Ovary (tissue), 9 donors: ENCODE measurements around the gene PTH1R. TPM values are rescaled to one million over a fixed set of nuclear protein-coding genes. Genes with fewer than 3 reads are reported as not detected.

Source experiments
- DNase-seq, 5 donors: peaks; one replicate each; pipeline ENCODE4 v3.0.0-alpha.2; 2019 to 2020
- H3K27ac ChIP-seq, 2 donors: fragments of 200-600 bp; one replicate each; pipeline versions ENCODE4 v1.5.1 to v1.8.0; 2019 to 2022
- H3K27me3 ChIP-seq: fragments of 200-600 bp; one replicate; pipeline ENCODE4 v1.8.0; 2022
- H3K36me3 ChIP-seq: fragments of 200-600 bp; sonication (generic); one replicate; pipeline ENCODE4 v1.5.1; 2019
- H3K4me1 ChIP-seq: one replicate; pipeline ENCODE4 v1.8.1; 2013; ENCODE audit warnings: mild to moderate bottlenecking, moderate library complexity; ENCODE audit not compliant: insufficient read depth
- H3K4me3 ChIP-seq: fragments of 200-600 bp; sonication (generic); one replicate; pipeline ENCODE4 v1.5.1; 2017
- H3K9me3 ChIP-seq, 2 donors: fragments of 200-600 bp in 1 of 2; sonication (generic) in 1 of 2; one replicate each; pipeline versions ENCODE4 v1.5.1 to v1.8.1; 2013 to 2019; ENCODE audit warnings: mild to moderate bottlenecking in 1 of 2, moderate library complexity in 1 of 2
- EP300 ChIP-seq: sonication (generic); formaldehyde crosslinking; IDR thresholded peaks from one replicate; pipeline ENCODE4 v1.6.1; 2017; ENCODE audit warnings: antibody characterized with exemption
- POLR2A ChIP-seq: fragments of 450-650 bp; IDR thresholded peaks from one replicate; pipeline ENCODE4 v1.6.1; 2017; ENCODE audit warnings: antibody characterized with exemption, mild to moderate bottlenecking, moderate library complexity
- WGBS, 3 donors: extraction: QIAGEN DNeasy Blood & Tissue Kit in 1 of 3; methylation state at CpG; one replicate each; pipeline versions ENCODE4 v1.1.5 to v1.1.7; 2013 to 2017; 5-methylcytosine and 5-hydroxymethylcytosine counted together
- intact Hi-C, 4 donors: fragments of 100-400 bp; cut with DNase I; formaldehyde crosslinking; loops; one replicate each; pipeline versions ENCODE4 v1.11.0 to v1.15.1; 2022 to 2023
- polyA plus RNA-seq, 2 donors: library from polyadenylated mRNA; stranded (reverse); fragments of 200-250 nt in 1 of 2; fragments of 350-450 nt in 1 of 2; fragmentation: Illumina TruSeq in 1 of 2; extraction: RNeasy Lipid Tissue Mini Kit (QIAGEN cat#74804) in 1 of 2; gene quantifications; one replicate each; pipeline ENCODE4 v1.2.3, GENCODE V29; 2013 to 2014
- total RNA-seq, 7 donors: library from RNA; depleted of rRNA in 2 of 7; stranded (reverse); fragments of >200 nt in 2 of 7; fragmentation: NEBNext Ultra II Directional in 3 of 7; extraction: Animal tissue kit (Norgen Biotek cat#: 25700) in 3 of 7; gene quantifications; one replicate each; pipeline versions ENCODE4 v1.1.0 to v1.2.4, GENCODE V29; 2016 to 2023
- TF ChIP-seq, protein P1 (sequence below), 3 donors: fragments of 450-650 bp in 2 of 3; fragments of 200-600 bp in 1 of 3; IDR thresholded peaks; one replicate each; pipeline versions ENCODE4 v1.5.1 to v1.8.0; 2016 to 2022; ENCODE audit warnings: antibody characterized with exemption in 3 of 3, mild to moderate bottlenecking in 1 of 3
- donor health status: DM: no; HTN: no; CAD: no; lungs with moderate emphysema.
- donor health status: DM: no; HTN: no; CAD: no.
- donor health status: Bipolar disorder and iron deficiency.
- donor health status: DM: yes; HTN: yes; CAD: no.
- donor health status: DM: no; HTN: no; CAD: no.
- donor health status: DM: yes; HTN: yes; CAD: no.

PTH1R gene
- total and polyA plus RNA-seq, 9 donors = 3.8 to 23.9 (median 12.3) TPM

DNA sequence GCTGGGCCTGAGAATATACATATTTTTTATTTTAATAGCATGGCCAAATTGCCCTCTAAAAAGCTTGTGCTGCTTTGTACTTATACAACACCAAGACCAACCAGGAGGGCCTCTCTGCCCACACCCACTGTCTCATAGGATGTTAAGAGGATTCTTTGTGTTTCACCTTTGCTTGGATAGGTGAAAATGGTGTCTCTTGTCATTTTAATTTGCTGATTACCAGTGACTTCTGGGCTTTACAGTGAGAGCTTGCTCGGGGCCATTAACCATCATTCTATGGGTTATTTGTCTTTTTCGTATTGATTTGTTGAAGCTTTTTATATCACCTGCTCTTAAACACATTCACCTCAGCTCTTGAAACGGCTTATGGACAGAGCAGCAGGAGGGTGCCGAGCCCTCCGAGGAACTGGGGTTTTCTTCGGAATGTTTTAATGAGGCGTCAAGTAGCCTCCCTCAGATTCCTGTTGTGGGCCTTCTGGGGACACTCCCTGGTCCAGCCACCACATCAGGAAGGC, 10.5 kb downstream of the PTH1R start:
- H3K36me3 ChIP-seq = no peaks in the 10 kb centered on the region
- intact Hi-C loops = no loop called here
- DNase-seq = no peak
- TF ChIP-seq, protein P1, sequence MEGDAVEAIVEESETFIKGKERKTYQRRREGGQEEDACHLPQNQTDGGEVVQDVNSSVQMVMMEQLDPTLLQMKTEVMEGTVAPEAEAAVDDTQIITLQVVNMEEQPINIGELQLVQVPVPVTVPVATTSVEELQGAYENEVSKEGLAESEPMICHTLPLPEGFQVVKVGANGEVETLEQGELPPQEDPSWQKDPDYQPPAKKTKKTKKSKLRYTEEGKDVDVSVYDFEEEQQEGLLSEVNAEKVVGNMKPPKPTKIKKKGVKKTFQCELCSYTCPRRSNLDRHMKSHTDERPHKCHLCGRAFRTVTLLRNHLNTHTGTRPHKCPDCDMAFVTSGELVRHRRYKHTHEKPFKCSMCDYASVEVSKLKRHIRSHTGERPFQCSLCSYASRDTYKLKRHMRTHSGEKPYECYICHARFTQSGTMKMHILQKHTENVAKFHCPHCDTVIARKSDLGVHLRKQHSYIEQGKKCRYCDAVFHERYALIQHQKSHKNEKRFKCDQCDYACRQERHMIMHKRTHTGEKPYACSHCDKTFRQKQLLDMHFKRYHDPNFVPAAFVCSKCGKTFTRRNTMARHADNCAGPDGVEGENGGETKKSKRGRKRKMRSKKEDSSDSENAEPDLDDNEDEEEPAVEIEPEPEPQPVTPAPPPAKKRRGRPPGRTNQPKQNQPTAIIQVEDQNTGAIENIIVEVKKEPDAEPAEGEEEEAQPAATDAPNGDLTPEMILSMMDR (IDR thresholded peaks at IDR 0.05) = no peak
- TF ChIP-seq EP300 (no peak), POLR2A (no peak)
- peaks cover 10% of the 10 kb centered on the region for H3K4me1 ChIP-seq
- no peaks in the 10 kb centered on the region for H3K27me3 ChIP-seq
- H3K4me3 ChIP-seq = no peak overlapping the region
- H3K9me3 ChIP-seq = no peaks in the 10 kb centered on the region
- H3K27ac ChIP-seq = no peak overlapping the region
- WGBS, 3 donors = 75 to 82% (median 82%) methylated on average over 7 of the region's 7 CpGs

DNA sequence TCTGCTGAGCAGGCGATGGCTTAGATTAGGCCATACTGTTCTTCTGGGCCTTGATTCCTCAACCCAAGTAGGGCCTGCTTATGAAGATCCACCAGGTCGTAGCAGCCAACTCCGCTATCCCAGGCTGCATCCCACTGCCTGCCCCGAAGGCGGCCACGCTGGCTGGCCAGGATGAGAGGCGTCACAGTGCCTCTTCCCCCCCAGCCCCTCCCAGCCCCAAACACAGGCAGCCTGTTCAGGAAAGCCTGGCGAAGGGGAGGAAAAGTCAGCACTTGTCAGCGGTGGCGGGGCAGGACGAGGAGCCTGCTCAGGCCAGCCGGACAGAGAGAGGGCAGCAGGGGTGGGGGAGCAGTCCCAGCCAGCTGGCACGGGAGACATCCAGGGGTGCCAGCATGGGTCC, 11.2 kb downstream of the PTH1R start:
- Histone ChIP-seq H3K36me3 (no peaks in the 10 kb centered on the region), H3K4me3 (no peak overlapping the region), H3K4me1 (peaks cover 7% of the 10 kb centered on the region), H3K27ac (no peak overlapping the region), H3K27me3 (no peaks in the 10 kb centered on the region), H3K9me3 (no peaks in the 10 kb centered on the region)
- DNase-seq = no peak
- intact Hi-C loops = no loop called here
- TF ChIP-seq EP300 (no peak), POLR2A (no peak)
- WGBS, 3 donors = 80 to 93% (median 86%) methylated on average over 13 of the region's 13 CpGs

DNA sequence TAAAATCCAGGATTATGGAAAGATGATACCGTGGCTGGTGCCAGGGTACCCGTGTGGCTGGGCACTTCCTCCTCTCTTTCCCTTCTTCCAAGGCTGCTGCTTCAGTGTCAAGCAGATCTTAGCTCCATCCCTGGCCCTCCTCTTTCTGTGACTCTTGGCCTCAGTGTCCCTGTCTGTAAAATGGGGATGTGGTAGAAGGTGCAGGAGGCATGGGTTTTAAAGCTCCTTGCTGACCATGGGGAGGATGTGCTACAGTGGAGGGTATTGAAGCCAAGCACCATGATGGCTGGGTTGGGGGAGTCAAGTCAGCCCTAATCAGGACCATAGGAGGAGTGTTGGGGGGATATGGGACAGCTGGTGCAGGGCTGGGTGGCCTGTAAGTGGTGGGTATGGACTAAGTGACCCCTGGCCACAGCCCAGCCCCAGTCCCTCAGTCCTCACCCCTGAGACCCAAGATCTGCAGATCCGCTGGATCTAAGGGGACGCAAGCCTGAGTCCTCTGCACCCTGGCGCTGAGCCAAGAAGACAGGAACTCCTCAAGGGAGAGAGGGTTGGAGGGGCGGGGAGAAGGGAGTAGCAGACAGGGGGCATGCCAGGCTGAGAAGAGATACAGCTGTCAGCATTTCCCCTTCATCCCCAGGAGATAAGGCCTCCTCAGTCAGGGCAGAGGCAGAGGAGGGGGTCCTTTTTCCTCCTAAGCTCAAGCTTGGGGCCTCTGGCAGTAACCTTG, 12.0 kb downstream of the PTH1R start:
- Histone ChIP-seq H3K36me3 (no peaks in the 10 kb centered on the region), H3K27me3 (no peaks in the 10 kb centered on the region), H3K27ac (no peak overlapping the region), H3K9me3 (no peaks in the 10 kb centered on the region), H3K4me3 (no peak overlapping the region), H3K4me1 (peaks cover 7% of the 10 kb centered on the region)
- TF ChIP-seq, protein P1 (IDR thresholded peaks at IDR 0.05) = no peak
- WGBS, 3 donors = 63 to 66% (median 66%) methylated on average over 6 of the region's 6 CpGs
- intact Hi-C loops = loop anchor here in 3 of 4 donors (5.0 kb wide), 2 partner anchors 42 to 182 kb away; no protein-coding TSS in a partner anchor
- peak in 3 of 5 donors; percentile 50 to 68 (median 54) for DNase-seq

DNA sequence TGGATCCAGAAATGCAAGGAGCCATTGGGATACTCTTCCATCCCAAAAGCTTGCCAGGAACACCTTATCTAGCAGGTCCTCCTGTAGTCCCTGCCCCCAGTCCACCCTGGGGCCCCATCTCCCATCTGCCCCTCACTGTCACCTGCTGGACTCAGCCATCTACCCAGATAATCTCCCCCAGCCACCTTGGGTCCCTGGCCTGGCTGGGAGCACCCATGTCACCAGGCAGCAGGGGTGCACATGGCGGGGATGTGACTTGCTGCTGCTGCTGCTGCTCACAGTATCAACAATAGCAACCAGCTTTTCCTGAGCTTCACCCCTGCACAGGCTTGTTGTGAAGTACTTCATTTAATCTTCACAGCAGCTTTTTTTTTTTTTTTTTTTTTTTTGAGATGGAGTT, 12.6 kb downstream of the PTH1R start:
- Histone ChIP-seq H3K9me3 (no peaks in the 10 kb centered on the region), H3K27me3 (no peaks in the 10 kb centered on the region), H3K27ac (no peak overlapping the region), H3K4me1 (peaks cover 7% of the 10 kb centered on the region), H3K36me3 (no peaks in the 10 kb centered on the region), H3K4me3 (no peak overlapping the region)
- intact Hi-C loops = loop anchor here in 3 of 4 donors (5.0 kb wide), 2 partner anchors 43 to 183 kb away; no protein-coding TSS in a partner anchor
- TF ChIP-seq, protein P1 (IDR thresholded peaks at IDR 0.05) = no peak
- no peak for TF ChIP-seq EP300
- no peak for TF ChIP-seq POLR2A
- no peak for DNase-seq
- 100% methylated on average over 1 of the region's 1 CpG for WGBS, 3 donors

DNA sequence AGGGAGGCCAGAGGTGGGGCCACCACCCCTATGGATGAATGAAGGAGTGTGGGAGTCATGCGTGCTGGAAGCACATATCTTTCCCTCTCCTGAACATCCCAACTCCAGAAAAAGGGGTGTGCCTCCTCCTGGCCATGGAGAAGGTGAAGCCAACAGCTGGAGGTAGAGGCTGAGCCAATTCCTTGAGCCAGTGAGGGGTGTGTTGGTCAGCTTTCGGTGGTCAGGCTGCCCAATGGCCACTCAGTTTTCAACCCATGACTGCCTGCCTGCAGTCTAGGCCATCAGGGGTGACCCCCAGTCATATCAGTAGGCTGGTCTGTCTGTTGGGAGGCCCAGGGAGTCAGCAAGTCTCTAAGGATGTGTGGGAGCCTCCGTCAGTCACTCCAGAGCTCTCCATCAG, 13.6 kb downstream of the PTH1R start:
- WGBS, 3 donors = 84 to 97% (median 90%) methylated on average over 3 of the region's 3 CpGs
- intact Hi-C loops = loop anchor here in 3 of 4 donors (5.0 kb wide), 2 partner anchors 44 to 184 kb away; no protein-coding TSS in a partner anchor
- no peak overlapping the region for H3K4me3 ChIP-seq
- peaks cover 7% of the 10 kb centered on the region for H3K4me1 ChIP-seq
- H3K27ac ChIP-seq = no peak overlapping the region
- H3K36me3 ChIP-seq = no peaks in the 10 kb centered on the region
- DNase-seq = no peak
- H3K9me3 ChIP-seq = no peaks in the 10 kb centered on the region
- TF ChIP-seq EP300 = no peak
- TF ChIP-seq, protein P1 (IDR thresholded peaks at IDR 0.05) = no peak
- TF ChIP-seq POLR2A = no peak
- H3K27me3 ChIP-seq = no peaks in the 10 kb centered on the region
